Astrocyte of the spinal cord (primary cell): ENCODE data around the gene ELL3.

Experiments used
- DNase-seq: peaks from one replicate; pipeline ENCODE4 v3.0.0; 2011; ENCODE audit warnings: low read depth, low spot score
- H3K4me3 ChIP-seq: 2 replicates; pipeline ENCODE4 v1.5.1; 2011; ENCODE audit warnings: low read depth, mild to moderate bottlenecking, low read length, moderate library complexity
- in situ Hi-C: cut with HindIII; loops from 2 replicates; pipeline ENCODE4 v1.10.0; 2017; ENCODE audit warnings: low sequenced_read_pairs
- TF ChIP-seq, protein P1 (sequence below): IDR thresholded peaks from 2 replicates; pipeline ENCODE4 v1.5.1; 2012; ENCODE audit warnings: low read depth, mild to moderate bottlenecking, low read length, inconsistent platforms

ELL3 gene

DNA sequence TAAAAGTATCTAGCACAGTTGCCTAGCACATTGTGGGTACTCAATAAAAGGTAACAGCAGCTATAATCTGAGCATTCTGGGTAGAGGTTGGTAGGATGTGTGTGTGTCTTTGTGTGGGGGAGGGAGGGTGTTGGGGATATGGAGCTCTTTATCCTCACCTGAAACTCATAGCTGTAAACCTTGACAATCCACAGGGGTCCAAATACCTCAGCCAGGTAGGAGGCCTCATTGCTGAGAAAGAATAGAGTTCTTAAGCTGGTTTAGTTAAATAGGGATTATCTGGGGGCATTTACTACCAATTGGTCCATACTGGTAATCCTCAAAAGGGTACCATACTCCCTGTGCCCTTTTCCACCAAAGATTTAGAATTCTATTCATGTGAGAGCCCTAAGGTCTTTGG lies 19.2 kb upstream of the ELL3 start:
- in situ Hi-C loops: no loop called here
- TF ChIP-seq, protein P1, sequence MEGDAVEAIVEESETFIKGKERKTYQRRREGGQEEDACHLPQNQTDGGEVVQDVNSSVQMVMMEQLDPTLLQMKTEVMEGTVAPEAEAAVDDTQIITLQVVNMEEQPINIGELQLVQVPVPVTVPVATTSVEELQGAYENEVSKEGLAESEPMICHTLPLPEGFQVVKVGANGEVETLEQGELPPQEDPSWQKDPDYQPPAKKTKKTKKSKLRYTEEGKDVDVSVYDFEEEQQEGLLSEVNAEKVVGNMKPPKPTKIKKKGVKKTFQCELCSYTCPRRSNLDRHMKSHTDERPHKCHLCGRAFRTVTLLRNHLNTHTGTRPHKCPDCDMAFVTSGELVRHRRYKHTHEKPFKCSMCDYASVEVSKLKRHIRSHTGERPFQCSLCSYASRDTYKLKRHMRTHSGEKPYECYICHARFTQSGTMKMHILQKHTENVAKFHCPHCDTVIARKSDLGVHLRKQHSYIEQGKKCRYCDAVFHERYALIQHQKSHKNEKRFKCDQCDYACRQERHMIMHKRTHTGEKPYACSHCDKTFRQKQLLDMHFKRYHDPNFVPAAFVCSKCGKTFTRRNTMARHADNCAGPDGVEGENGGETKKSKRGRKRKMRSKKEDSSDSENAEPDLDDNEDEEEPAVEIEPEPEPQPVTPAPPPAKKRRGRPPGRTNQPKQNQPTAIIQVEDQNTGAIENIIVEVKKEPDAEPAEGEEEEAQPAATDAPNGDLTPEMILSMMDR: no peak
- no peak for DNase-seq
- H3K4me3 ChIP-seq: no peak overlapping the region

DNA sequence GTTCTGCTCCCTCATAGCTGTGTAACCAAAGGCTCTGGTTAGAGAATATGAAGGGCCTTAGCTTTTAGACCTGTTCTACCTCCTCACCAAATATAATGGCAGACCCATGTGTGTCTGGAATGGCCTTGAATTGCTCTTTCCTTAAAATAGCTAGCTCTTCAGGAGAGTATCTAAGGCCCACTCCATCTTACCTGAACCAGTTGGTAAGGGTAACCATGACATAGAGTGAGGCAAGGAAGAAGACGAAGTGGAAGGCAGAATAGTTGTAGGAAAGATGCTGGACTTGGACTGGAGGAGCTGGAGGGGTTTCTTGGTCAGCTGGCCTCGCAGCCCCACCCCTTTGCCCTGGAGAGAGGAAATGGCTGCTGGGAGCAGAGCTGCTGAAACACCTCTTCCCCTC lies 18.4 kb upstream of the ELL3 start:
- H3K4me3 ChIP-seq: no peak overlapping the region
- DNase-seq: no peak
- TF ChIP-seq, protein P1: no peak
- in situ Hi-C loops: no loop called here

DNA sequence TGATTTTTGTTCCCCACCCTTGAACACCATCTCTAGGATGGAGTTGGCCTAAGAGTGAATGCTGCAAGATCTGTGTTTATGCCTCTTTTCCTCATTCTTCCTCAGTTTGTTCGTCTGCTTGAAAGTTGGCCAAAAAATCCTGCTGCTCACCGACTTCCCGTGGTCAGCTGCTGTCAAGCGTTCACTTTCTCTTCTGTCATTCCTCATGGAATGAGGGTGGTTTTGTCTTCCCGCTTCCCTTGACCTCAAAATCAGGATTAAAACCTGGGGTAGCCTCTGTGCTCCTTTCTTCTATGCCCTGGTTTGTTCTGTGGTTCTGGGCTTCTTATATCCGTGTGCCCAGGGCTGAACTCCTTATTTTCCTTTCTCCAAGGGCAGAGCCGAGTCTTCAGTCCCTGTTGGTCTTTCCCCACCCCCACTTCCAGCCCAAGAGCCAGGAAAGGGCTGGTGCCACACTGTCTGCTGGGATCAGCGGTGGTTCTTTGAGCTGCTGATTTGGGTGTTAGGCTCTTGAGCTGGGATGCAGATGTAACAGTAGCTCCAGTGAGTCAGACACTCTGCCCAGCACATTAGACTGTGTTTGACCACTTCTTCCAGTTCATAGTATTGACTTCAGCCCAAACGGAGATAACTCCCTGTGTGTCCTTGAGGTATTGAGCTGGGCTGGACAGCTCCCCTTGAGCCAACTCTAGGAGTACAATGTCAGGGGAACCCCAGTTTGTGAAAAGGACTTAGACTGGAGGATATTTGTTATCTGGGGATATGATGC lies 17.7 kb upstream of the ELL3 start:
- in situ Hi-C loops: no loop called here
- TF ChIP-seq, protein P1: no peak
- DNase-seq: peak; percentile 41
- H3K4me3 ChIP-seq: no peak overlapping the region

DNA sequence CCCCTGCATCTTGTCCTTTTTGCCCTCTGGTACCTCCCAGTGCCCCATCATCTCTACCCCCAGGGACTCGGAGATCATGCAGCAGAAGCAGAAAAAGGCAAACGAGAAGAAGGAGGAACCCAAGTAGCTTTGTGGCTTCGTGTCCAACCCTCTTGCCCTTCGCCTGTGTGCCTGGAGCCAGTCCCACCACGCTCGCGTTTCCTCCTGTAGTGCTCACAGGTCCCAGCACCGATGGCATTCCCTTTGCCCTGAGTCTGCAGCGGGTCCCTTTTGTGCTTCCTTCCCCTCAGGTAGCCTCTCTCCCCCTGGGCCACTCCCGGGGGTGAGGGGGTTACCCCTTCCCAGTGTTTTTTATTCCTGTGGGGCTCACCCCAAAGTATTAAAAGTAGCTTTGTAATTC lies 16.9 kb upstream of the ELL3 start:
- TF ChIP-seq, protein P1: no peak
- no peak for DNase-seq
- peak overlapping the region; percentile 81 for H3K4me3 ChIP-seq
- in situ Hi-C loops: no loop called here

DNA sequence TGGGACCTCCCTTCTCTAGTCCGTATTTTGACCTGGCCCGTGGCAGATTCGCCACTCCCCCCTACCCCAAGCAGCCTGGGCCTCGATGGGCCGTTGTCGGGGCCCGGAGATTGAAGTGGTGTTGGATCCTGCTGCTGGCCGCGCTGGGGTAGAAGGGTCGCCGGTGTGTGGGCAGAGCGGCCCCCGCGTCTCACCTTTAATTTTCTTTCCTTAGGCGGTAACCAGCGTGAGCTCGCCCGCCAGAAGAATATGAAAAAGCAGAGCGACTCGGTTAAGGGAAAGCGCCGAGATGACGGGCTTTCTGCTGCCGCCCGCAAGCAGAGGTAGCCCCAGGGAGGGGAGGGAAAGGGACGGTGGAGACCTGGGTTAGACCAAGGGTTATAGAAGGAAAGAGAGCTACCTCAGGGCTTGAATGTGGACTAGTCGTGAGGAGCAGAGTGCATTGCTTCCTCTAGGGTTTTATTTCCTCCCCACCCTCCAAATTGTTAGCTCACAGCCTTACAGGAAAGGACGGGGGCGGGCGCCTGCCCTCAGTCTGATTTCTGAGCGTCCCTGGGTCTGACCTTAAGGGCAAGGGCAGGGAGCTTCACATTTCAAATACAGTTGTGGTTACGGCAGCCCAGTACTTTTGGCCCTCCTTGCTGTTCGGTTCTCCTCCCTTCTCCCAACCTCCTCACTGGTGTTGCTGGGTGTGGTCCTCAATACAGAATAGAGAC lies 16.2 kb upstream of the ELL3 start:
- DNase-seq: no peak
- peak overlapping the region; percentile 81 for H3K4me3 ChIP-seq
- TF ChIP-seq, protein P1: no peak
- in situ Hi-C loops: no loop called here

DNA sequence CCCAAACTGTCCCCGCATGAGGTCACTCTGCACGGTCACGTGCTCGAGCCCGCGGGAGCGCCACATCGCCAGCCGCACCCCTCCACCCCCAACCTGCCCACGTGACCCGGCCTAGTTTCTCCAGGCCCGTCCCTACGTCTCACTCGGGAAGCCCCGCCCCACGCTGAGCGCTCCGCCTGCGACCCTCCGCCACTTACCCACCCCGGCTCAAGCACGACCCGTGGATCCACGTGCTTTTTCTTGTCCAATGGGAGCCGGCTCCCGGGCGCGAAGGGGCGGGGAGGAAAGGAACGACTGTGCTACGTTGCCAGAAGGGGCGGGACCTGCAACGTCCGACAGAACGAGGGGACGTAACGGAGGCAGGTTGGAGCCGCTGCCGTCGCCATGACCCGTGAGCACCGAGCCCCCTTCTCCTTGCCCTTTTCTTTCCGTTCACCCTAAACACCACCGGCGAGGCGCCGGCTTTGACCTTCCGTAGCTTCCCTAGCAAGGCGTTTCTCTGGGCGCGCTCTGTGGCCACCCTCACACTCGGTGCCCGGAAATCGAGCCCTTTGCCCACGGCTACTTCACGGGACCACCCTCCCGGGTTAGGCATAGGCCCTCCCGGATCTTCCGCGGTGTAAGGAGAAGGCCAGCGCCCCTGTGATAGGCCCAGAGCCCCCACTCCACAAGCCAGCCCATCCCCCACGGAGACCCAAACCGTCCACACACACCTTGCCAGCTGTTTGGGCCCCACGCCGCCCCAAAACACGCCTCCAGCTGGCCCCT lies 15.4 kb upstream of the ELL3 start, which contains the start of gene SERF2:
TSS of gene SERF2 (plus strand) at position 328 of the 768 bp plus-strand sequence. CDS start at position 385, 57 bp downstream.
- peak; percentile 100 for DNase-seq
- peak within 1 kb of the TSS; percentile 81 for H3K4me3 ChIP-seq
- TF ChIP-seq, protein P1: no peak
- in situ Hi-C loops: no loop called here
